GM23248 (cell line): ENCODE measurements around the gene POFUT1. TPM values are rescaled to one million over a fixed set of nuclear protein-coding genes. Genes with fewer than 3 reads are reported as not detected.

ENCODE experiments used
- DNase-seq: peaks from one replicate; pipeline ENCODE4 v3.0.0-alpha.2; 2015
- H2AFZ ChIP-seq: fragments of 200-600 bp; sonication (generic); 2 replicates; pipeline ENCODE4 v1.6.1; 2016; ENCODE audit warnings: antibody characterized with exemption
- H3F3A ChIP-seq: fragments of 200-600 bp; sonication (generic); 2 replicates; pipeline ENCODE4 v1.6.1; 2016; ENCODE audit warnings: mild to moderate bottlenecking, antibody characterized with exemption, mixed run types; ENCODE audit not compliant: insufficient read depth
- H3K27ac ChIP-seq: fragments of 200-600 bp; sonication (generic); 2 replicates; pipeline ENCODE4 v1.5.1; 2016; ENCODE audit warnings: mild to moderate bottlenecking
- H3K27me3 ChIP-seq: fragments of 200-600 bp; sonication (generic); replicated peaks from 2 replicates; pipeline ENCODE4 v1.6.1; 2016; ENCODE audit warnings: mild to moderate bottlenecking; ENCODE audit not compliant: insufficient read depth
- H3K36me3 ChIP-seq: fragments of 200-600 bp; sonication (generic); 2 replicates; pipeline ENCODE4 v1.6.1; 2016; ENCODE audit warnings: low read depth, mild to moderate bottlenecking
- H3K4me1 ChIP-seq: fragments of 200-600 bp; sonication (generic); 2 replicates; pipeline ENCODE4 v1.6.1; 2016; ENCODE audit warnings: mild to moderate bottlenecking; ENCODE audit not compliant: insufficient read depth
- H3K4me2 ChIP-seq: fragments of 200-600 bp; sonication (generic); one replicate; pipeline ENCODE4 v1.6.1; 2016; ENCODE audit warnings: mild to moderate bottlenecking; ENCODE audit not compliant: unreplicated experiment
- H3K4me3 ChIP-seq: fragments of 200-600 bp; sonication (generic); 2 replicates; pipeline ENCODE4 v1.5.1; 2016; ENCODE audit warnings: mild to moderate bottlenecking
- H3K79me2 ChIP-seq: fragments of 200-600 bp; sonication (generic); 2 replicates; pipeline ENCODE4 v1.6.1; 2016; ENCODE audit warnings: mild to moderate bottlenecking; ENCODE audit not compliant: insufficient read depth
- H3K9ac ChIP-seq: fragments of 200-600 bp; sonication (generic); 2 replicates; pipeline ENCODE4 v1.6.1; 2016; ENCODE audit warnings: mild to moderate bottlenecking
- H3K9me2 ChIP-seq: fragments of 200-600 bp; sonication (generic); 2 replicates; pipeline ENCODE4 v1.6.1; 2016; ENCODE audit warnings: mixed run types, mild to moderate bottlenecking, moderate library complexity; ENCODE audit not compliant: insufficient read depth
- H3K9me3 ChIP-seq: fragments of 200-600 bp; sonication (generic); one replicate; pipeline ENCODE4 v1.6.1; 2017; ENCODE audit warnings: low read depth
- H4K20me1 ChIP-seq: fragments of 200-600 bp; sonication (generic); 2 replicates; pipeline ENCODE4 v1.6.0; 2016; ENCODE audit not compliant: insufficient read depth
- EZH2 ChIP-seq: fragments of 200-600 bp; sonication (generic); IDR thresholded peaks from 2 replicates; pipeline ENCODE4 v1.6.1; 2018; ENCODE audit warnings: antibody characterized with exemption, mild to moderate bottlenecking; ENCODE audit not compliant: insufficient read depth, poor library complexity, severe bottlenecking
- EZH2phosphoT487 ChIP-seq: fragments of 200-600 bp; sonication (generic); IDR thresholded peaks from 2 replicates; pipeline ENCODE4 v1.6.1; 2018; ENCODE audit warnings: antibody characterized with exemption, moderate library complexity, mild to moderate bottlenecking, low read depth; ENCODE audit not compliant: insufficient read depth
- WGBS, 2 experiments: methylation state at CpG; one replicate each; pipeline ENCODE4 v1.1.6; 2015 to 2017; ENCODE audit warnings: low lambda C conversion rate in 2 of 2, low coverage in 1 of 2; ENCODE audit errors: missing lambda C conversion rate in 2 of 2; 5-methylcytosine and 5-hydroxymethylcytosine counted together
- in situ Hi-C: fragments of 300-500 bp; cut with MboI; formaldehyde crosslinking; loops from 2 replicates; pipeline ENCODE4 v1.15.0; 2020
- polyA plus RNA-seq: library from polyadenylated mRNA; unstranded; fragments of >200 nt; fragmentation: Nextera tagmentation; extraction: Ambion mirVana; gene quantifications from 2 replicates; pipeline ENCODE4 v1.2.1, GENCODE V29; 2016
- total RNA-seq: library from RNA; depleted of rRNA; stranded (reverse); fragments of >200 nt; shearing (Covaris generic); gene quantifications from 2 replicates; pipeline ENCODE4 v1.2.3, GENCODE V29; 2014

Gene POFUT1
- total and polyA plus RNA-seq, 2 experiments from 2014 or later: 35.4 to 54.1 TPM

DNA sequence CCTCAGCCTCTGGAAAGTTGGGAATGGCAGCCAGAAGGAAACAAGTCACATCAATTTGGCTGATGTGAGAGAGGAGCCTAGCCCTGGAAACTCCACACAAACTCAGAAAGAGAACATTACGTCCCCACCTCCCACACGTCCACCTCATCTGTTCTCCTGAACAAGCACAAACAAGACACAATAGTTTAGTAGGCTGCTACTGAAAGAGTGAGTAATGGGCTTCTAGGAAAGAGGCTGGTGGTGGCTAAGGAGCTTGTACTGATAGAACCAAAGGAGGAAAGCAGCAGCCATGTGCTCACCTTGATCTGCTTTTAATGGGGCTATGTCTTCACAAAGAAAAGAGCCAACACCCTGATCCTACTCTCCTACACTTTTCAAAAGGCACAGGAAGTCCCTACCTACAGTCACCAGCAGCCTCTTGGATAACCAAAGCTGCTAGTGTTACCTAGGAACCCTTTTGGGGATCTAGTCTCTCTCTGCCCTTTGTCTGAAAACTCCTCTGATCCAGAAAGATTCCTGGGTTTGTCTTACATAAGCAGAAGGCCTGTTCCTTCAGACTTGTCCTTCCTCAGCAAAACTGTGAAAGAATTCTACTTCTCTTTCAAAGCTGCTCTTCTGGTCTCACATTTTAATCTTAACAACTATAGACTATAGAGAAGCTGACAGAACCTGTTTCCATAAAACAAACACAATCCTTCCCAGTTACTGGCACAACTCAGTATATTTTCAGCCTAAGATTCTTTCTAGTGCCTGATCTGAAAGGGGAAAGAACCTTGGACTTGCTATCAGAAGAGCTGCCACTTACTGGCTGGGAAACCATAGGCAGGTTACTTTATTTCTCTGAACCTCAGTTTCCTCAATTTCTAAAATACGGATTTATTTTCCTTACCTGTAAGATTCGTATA is 3.2 kb upstream of the POFUT1 start:
- no peak for TF ChIP-seq EZH2
- TF ChIP-seq EZH2phosphoT487: no peak
- no peak overlapping the region for H3K4me3 ChIP-seq
- H3K4me1 ChIP-seq: peaks cover 43% of the 10 kb centered on the region
- peak overlapping the region; percentile 98 for H3K9ac ChIP-seq
- in situ Hi-C loops: no loop called here
- 41 to 57% methylated on average over 4 of the region's 4 CpGs for WGBS, 2 experiments
- H3K79me2 ChIP-seq: peaks cover 93% of the 10 kb centered on the region
- no peaks in the 10 kb centered on the region for H3K27me3 ChIP-seq
- peak overlapping the region; percentile 58 for H3K27ac ChIP-seq
- no peaks in the 10 kb centered on the region for H4K20me1 ChIP-seq
- no peak overlapping the region for H3K4me2 ChIP-seq
- peaks cover 24% of the 10 kb centered on the region for H3F3A ChIP-seq
- DNase-seq: peak; percentile 24
- no peaks in the 10 kb centered on the region for H3K9me3 ChIP-seq
- H2AFZ ChIP-seq: no peak overlapping the region
- H3K36me3 ChIP-seq: peaks cover 10% of the 10 kb centered on the region; the same call in 1 of the 2 replicates
- no peaks in the 10 kb centered on the region for H3K9me2 ChIP-seq

DNA sequence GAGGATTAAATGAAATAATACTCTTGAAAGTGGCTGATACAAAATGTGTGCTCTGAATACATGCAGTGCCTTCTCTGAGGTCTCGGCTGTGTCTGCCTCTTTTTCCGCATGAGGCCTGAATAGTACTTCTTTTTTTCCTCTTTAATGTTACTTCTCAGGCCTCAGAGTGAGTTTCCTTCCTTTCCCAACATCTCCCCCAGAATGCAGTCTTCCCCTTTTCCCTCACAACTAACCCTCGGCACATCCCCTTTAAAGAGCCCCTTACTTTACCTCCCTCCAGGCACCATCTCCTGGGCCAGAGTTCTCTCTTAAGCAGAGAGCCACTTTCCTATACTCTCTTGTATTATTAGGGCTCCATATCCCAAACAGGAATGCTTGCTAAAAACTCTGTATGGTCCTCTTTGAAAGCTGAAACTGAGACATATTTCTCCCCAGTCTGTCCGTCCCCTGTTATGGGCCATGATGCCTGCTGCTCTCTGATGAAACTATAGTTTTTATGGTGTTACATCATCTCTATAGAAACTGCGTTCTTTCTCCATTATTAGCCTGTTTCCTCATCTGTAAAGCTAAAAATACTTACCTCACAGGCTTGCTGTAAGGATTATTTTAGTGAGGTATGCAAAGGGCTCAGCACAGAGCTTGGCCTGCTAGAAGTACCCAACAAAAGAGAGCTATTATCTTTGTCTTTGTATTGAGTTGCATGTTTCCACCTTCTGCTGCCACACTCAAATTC is 2.4 kb upstream of the POFUT1 start:
- H3F3A ChIP-seq: peaks cover 25% of the 10 kb centered on the region
- H3K79me2 ChIP-seq: peaks cover 89% of the 10 kb centered on the region
- H3K36me3 ChIP-seq: 0 out of 2 replicates have a peak, but pooled peaks cover 8% of the 10 kb centered on the region
- H2AFZ ChIP-seq: 0 out of 2 replicates have a peak overlapping the region, but pooled peaks have one; percentile 13
- DNase-seq: peak; percentile 62
- peak overlapping the region; percentile 100 for H3K4me3 ChIP-seq
- H3K4me2 ChIP-seq: peak overlapping the region; percentile 94
- peak overlapping the region; percentile 58 for H3K27ac ChIP-seq
- WGBS, 2 experiments: 58 to 60% methylated on average over 5 of the region's 5 CpGs
- H3K4me1 ChIP-seq: peaks cover 44% of the 10 kb centered on the region
- H3K9ac ChIP-seq: peak overlapping the region; percentile 98
- TF ChIP-seq EZH2: no peak
- TF ChIP-seq EZH2phosphoT487: no peak
- H3K9me3 ChIP-seq: no peaks in the 10 kb centered on the region
- H3K9me2 ChIP-seq: no peaks in the 10 kb centered on the region
- in situ Hi-C loops: no loop called here
- H3K27me3 ChIP-seq: no peaks in the 10 kb centered on the region
- no peaks in the 10 kb centered on the region for H4K20me1 ChIP-seq

DNA sequence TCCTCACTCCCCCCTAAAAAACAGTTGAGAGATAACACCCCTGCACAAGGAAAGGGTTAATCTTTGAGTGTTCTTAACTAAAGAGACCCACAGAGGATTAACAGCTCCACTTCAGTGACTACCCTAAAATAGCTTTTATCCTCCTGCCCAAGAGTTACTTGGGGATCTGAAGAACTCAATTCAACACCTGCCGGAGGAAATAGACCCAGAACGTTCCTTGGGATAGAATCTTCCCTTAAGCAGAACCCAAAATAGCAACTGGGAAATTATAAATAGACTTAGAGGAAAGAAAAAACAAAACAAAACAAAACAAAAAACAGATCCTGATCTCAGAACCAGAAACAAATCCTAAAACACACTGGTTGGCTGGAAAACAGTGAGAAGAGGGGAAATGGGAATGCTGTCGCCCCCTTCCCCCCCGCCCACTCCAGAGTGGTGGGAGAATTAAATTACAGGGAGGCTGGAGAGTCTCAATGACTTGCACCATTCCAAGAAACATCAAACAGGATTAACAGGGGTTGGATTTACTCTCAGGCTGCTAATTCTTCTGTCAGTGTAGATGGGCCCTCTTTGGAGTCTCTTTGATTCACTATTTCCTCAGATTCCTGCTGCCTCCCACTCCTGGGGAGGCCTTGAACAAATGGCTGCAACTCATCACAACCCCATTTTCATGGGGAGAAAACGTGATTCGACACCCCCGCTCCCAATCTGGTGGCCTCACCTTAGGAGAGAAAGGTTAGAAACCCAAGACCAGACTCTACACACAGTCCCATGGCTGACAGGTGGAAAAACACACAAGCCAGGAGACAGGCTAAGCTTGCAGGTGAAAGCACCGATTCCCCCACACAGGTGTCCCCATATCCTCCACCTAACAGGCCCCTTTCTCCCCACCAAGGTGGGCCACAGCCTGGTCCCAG is 1.6 kb upstream of the POFUT1 start:
- 29 to 32% methylated on average over 8 of the region's 8 CpGs for WGBS, 2 experiments
- H4K20me1 ChIP-seq: no peaks in the 10 kb centered on the region
- peak overlapping the region; percentile 58 for H3K27ac ChIP-seq

More for the DNA sequence above, 1.6 kb upstream of the POFUT1 start:
- Histone ChIP-seq H3K9me3 (no peaks in the 10 kb centered on the region), H3K36me3 (0 out of 2 replicates have a peak, but pooled peaks cover 1% of the 10 kb centered on the region), H3K79me2 (peaks cover 84% of the 10 kb centered on the region), H3K4me2 (peak overlapping the region; percentile 94), H3K4me1 (peaks cover 44% of the 10 kb centered on the region), H3K9ac (peak overlapping the region; percentile 98), H3F3A (peaks cover 25% of the 10 kb centered on the region), H3K4me3 (peak overlapping the region; percentile 100), H2AFZ (0 out of 2 replicates have a peak overlapping the region, but pooled peaks have one; percentile 13), H3K27me3 (no peaks in the 10 kb centered on the region), H3K9me2 (no peaks in the 10 kb centered on the region)
- in situ Hi-C loops: no loop called here
- TF ChIP-seq EZH2 (no peak), EZH2phosphoT487 (no peak)
- peak; percentile 16 for DNase-seq
